ENCODE measurements around the gene MAGI3.
"Not testable (repeated sequence)": the region's sequence is repeated elsewhere in the genome, so short reads cannot be mapped to it uniquely, and the experiment has no call there.

The MAGI3 gene

DNA sequence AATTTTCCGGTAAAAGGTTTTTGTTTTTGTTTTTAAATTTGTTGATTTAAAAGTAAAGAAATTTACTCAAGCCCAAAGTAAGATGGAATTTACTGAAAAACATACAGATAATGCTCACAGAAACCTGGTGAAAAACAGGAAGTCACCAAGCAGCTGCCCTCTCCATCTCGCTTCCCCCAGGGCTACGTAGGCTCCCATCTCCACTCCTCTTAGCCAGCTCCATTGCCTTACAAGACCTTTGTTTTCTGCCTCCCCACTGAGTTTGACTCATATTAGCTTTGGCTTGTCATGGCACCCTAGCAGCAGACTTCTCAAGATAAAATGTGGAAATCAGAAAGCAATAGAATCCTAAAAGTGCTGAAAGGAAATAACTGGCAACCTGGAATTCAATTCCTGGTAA, 311.1 kb downstream of the MAGI3 start:
- no peak overlapping the region for H3K4me3 ChIP-seq (ENCODE audit: low read depth, low read length)
- peaks cover 3% of the 10 kb centered on the region; the same call in 1 of the 2 replicates for H3K36me3 ChIP-seq
- DNase-seq: no peak
- H3K27me3 ChIP-seq (ENCODE audit: insufficient read depth, low read depth, severe bottlenecking): no peaks in the 10 kb centered on the region
- no peaks in the 10 kb centered on the region for H3K9me3 ChIP-seq (ENCODE audit: severe bottlenecking)
- H3K27ac ChIP-seq: no peak overlapping the region
- TF ChIP-seq, protein P1, sequence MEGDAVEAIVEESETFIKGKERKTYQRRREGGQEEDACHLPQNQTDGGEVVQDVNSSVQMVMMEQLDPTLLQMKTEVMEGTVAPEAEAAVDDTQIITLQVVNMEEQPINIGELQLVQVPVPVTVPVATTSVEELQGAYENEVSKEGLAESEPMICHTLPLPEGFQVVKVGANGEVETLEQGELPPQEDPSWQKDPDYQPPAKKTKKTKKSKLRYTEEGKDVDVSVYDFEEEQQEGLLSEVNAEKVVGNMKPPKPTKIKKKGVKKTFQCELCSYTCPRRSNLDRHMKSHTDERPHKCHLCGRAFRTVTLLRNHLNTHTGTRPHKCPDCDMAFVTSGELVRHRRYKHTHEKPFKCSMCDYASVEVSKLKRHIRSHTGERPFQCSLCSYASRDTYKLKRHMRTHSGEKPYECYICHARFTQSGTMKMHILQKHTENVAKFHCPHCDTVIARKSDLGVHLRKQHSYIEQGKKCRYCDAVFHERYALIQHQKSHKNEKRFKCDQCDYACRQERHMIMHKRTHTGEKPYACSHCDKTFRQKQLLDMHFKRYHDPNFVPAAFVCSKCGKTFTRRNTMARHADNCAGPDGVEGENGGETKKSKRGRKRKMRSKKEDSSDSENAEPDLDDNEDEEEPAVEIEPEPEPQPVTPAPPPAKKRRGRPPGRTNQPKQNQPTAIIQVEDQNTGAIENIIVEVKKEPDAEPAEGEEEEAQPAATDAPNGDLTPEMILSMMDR (IDR thresholded peaks at IDR 0.05; ENCODE audit: low read depth, low read length): no peak

DNA sequence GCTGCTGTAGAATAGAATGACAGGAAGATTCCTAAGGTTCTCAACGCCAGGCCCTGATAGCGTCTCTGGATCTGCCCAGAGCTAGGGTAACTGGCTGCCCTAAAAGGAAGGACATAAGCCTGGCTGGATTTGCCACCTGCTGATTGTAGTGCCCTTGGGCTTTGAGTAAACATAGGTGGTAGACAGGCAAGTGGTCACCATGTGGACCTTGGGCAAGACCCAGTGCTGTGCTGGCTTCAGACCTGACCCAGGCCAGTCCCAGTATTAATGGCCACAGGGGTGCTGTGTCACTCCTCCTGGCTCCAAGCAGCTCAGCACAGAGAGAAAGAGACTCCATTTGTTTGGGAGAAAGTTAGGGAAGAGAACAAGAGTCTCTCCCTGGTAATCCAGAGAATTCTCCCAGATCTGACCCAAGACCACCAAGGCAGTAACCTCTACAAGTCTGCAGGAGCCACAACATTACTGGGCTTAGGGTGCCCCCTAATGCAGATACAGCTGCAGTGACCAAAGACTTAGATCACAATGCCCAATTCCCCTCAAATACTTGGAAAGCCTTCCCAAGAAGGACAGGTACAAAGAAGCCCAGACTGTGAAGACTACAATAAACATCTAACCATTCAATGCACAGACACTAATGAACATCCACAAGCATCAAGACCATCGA, 324.4 kb downstream of the MAGI3 start:
- no peak overlapping the region for H3K4me3 ChIP-seq (ENCODE audit: low read depth, low read length)
- H3K36me3 ChIP-seq: peaks cover 39% of the 10 kb centered on the region
- no peak for DNase-seq
- TF ChIP-seq, protein P1 (IDR thresholded peaks at IDR 0.05; ENCODE audit: low read depth, low read length): no peak
- H3K27ac ChIP-seq: no peak overlapping the region
- no peaks in the 10 kb centered on the region for H3K27me3 ChIP-seq (ENCODE audit: insufficient read depth, low read depth, severe bottlenecking)
- H3K9me3 ChIP-seq (ENCODE audit: severe bottlenecking): peaks cover 3% of the 10 kb centered on the region

DNA sequence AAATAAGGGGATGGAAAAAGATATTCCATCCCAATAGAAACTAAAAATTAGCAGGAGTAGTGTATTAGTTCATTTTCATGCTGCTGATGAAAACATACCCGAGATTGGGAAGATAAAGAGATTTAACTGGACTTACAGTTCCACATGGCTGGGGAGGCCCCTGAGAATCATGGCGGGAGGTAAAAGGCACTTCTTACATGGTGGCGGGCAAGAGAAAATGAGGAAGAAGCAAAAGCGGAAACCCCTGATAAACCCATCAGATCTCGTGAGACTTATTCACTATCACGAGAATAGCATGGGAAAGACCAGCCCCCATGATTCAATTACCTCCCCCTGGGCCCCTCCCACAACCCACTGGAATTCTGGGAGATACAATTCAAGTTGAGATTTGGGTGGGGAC, 327.2 kb downstream of the MAGI3 start:
- not testable (repeated sequence) for H3K27me3 ChIP-seq (ENCODE audit: insufficient read depth, low read depth, severe bottlenecking); H3K27ac ChIP-seq; H3K9me3 ChIP-seq (ENCODE audit: severe bottlenecking); DNase-seq; H3K4me3 ChIP-seq (ENCODE audit: low read depth, low read length)
- peaks cover 43% of the 10 kb centered on the region for H3K36me3 ChIP-seq

DNA sequence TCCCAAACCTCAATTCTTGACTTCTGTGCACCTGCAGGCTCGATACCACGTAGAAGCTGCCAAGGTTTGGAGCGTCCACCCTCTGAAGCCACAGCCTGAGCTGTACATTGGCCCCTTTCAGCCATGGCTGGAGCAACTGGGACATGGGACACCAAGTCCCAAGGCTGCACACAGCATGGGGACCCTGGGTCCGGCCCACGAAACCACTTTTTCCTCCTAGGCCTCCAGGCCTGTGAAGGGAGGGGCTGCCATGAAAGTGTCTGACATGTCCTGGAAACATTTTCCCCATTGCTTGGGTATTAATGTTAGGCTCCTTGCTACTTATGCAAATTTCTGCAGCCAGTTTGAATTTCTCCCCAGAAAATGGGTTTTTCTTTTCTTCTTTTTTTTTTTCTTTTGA, 328.3 kb downstream of the MAGI3 start:
- H3K36me3 ChIP-seq: peaks cover 41% of the 10 kb centered on the region
- not testable (repeated sequence) for H3K9me3 ChIP-seq (ENCODE audit: severe bottlenecking); H3K27me3 ChIP-seq (ENCODE audit: insufficient read depth, low read depth, severe bottlenecking); H3K27ac ChIP-seq; DNase-seq; H3K4me3 ChIP-seq (ENCODE audit: low read depth, low read length)

DNA sequence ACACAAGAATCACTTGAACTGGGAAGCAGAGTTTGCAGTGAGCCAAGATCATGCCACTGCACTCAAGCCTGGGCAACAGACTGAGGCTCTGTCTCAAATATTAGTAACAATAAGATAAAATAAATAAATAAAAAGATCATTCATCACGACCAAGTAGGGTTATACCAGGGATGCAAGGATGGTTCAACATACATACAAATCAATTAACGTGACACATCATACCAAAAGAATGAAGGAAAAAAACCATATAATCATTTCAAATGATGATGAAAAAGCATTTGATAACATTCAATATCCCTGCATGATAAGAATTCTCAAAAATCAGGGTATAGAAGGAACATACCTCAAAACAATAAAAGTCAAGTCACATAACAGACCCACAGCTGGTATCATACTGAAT, 330.7 kb downstream of the MAGI3 start:
- H3K9me3 ChIP-seq (ENCODE audit: severe bottlenecking): peaks cover 6% of the 10 kb centered on the region
- H3K27ac ChIP-seq: no peak overlapping the region
- TF ChIP-seq, protein P1 (IDR thresholded peaks at IDR 0.05; ENCODE audit: low read depth, low read length): no peak

DNA sequence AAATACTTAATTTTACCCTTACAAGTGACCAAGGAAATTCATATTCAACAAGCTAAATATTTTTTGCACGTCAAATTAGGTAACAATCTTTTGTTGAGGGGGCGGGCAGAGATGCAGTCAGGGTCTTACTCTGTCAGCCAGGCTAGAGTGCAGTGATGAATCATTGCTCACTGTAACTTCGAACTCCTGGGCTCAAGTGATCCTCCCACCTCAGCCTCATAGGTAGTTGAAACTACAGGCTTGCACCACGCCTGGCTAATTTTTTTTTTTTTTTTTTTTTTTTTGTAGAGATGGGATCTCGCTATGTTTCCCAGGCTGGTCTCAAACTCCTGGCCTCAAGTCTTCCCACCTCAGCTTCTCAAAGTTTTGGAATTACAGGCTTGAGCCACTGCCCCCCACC, 342.5 kb downstream of the MAGI3 start:
- H3K36me3 ChIP-seq: peaks cover 23% of the 10 kb centered on the region; the same call in 1 of the 2 replicates
- TF ChIP-seq, protein P1 (IDR thresholded peaks at IDR 0.05; ENCODE audit: low read depth, low read length): no peak

More for the DNA sequence above, 330.7 kb downstream of the MAGI3 start:
- Histone ChIP-seq H3K27me3 (ENCODE audit: insufficient read depth, low read depth, severe bottlenecking) (no peaks in the 10 kb centered on the region), H3K4me3 (ENCODE audit: low read depth, low read length) (no peak overlapping the region), H3K36me3 (peaks cover 47% of the 10 kb centered on the region)
- DNase-seq: no peak

More for the DNA sequence above, 342.5 kb downstream of the MAGI3 start:
- Histone ChIP-seq H3K4me3 (ENCODE audit: low read depth, low read length) (no peak overlapping the region), H3K27me3 (ENCODE audit: insufficient read depth, low read depth, severe bottlenecking) (no peaks in the 10 kb centered on the region), H3K27ac (no peak overlapping the region), H3K9me3 (ENCODE audit: severe bottlenecking) (no peaks in the 10 kb centered on the region)
- DNase-seq: no peak
